SHP77 treated with DMSO at 0.1 percent for 48 hours (cell line): ENCODE data around the gene GPR152.

Experiments used
- DNase-seq: peaks from one replicate; lab custom pipeline; 2025; lab: John Stamatoyannopoulos, UW

The GPR152 gene

DNA sequence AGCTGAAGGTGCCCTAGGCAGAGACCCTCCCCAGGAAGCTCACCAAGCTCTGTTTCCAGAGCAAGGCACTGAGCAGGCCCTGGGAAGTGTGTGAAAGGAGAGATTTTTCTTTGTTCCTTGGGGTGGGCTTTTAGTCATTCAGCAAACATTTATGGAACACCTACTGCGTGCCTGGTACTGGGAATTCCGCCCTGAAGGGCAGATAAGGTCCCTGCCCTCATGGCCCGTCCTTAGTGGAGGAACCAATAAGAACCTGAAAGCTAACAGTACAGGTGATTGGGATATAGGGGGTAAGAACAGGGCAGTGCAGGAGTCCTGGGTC lies 12.6 kb upstream of the GPR152 start:
- DNase-seq = no peak

DNA sequence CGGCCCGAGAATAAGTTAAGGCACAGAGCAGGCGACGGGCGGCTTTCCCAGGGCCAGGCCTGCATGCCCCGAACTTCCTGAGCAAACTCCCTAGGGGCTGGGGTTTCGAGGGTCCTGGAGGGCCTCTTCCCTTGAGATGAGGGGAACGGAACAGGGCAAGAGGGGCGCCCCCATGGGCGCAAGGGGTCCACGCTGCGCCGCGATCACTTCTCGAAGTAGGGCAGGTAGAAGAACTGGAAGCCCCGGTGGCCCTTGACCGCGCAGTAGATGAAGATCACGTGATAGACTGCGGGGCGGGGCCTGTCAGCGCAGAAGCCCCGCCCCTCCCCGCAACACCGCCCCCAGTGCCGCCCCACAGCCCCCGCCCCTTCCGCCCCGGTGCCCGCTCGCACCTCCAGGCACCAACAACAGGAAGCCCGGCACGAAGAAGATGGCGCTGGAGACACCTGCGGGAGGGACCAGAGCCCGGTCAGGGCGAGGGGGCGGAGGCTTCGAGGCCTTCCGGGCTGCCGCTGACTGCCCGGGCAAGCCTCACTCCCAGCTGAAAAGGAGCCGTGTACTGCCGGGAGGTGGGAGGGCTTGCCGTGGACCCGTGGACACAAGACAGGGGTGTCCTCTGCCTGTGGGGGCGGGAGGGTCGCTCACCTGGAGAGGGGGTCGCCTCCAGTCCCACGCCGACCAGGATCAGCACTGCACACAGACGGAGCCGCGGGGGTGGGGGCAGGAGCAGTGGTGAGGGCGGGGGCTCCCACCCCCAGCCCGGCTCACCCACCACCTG lies 12.1 kb upstream of the GPR152 start:
- peak; percentile 69 for DNase-seq

DNA sequence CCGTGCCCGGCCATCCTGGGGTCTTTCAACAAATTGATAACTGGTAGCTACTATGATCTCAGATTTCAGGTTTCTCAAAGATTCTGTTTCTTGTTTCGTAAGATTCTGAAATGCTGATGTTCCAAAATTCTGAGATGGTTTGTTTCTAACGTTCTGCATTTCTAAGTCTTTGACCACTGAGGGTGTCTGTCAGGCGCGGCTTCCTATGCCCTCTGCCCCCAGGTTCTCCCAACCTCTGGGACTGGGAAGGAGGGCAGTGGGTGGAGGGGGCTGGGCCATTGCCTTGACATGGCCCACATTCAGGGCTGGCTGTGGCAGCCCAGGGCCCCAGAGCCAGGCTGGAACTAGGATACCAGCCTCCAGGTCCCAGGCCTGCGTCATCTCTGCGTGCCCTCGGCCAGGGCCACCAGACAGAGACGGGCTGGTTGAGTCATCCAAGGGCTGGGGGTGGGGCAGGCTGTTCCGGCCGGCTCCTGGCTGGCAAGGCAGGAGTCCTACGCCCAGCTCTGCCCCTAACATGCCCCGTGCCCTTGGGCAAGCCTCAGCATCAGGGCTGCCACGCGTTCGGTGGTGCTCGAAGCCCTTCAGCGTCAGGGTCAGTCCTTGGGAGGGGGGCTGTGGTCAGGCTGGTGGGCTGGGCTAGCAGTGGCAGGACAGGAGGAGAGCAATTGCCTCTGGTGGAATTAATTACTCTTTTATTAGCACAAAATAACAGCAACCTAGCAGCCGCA lies 11.3 kb upstream of the GPR152 start:
- DNase-seq = no peak

- no peak for DNase-seq
These were observed 10.7 kb upstream of the GPR152 start for GRCh38 chr11:67463186-67463585.

DNA sequence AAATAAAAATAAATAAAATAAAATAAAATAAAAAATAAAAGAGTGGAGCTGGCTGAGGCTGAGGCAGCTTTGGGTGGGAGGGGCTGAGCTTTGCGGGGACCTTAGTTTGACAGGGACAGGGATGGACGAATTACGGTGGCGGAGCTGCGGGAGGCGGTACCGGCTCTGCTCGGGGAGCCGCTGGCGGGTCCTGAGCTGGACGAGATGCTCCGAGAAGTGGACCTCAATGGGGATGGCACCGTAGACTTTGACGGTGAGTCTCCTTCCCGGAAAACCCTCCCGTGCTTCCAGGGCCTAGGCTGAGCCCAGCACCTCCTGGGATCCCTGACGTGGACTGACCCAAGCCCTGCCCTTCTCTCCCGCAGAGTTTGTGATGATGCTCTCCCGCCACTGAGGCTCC lies 5.7 kb upstream of the GPR152 start:
- no peak for DNase-seq

GRCh38 chr11:67457453-67457852 lies 4.9 kb upstream of the GPR152 start:
- no peak for DNase-seq

DNA sequence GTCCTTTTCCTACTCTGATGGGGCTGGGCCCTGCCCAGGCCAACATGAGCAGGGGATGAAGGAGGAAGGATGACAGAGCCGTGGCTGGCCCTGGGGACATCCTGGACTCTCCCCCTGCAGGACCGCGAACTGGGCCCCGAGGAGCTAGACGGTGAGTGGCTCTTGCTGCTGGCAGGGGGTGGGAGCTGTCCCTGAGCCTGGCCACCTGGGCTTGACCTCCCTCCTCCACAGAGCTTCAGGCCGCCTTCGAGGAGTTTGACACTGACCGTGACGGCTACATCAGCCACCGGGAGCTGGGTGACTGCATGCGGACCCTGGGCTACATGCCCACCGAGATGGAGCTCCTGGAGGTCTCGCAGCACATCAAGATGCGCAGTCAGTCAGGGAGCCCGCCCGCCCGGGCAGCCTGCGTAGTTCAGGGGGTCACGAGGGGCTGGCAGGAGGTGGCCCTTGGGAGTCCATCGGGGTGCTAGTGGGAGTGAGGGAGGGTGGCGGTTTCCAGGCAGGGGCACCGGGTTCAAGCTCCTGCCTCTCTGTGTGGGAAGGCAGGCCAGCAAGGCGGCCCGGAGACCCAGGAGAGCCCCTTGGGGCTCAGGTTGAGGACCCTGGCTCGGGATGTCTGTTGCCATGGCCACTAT lies 3.7 kb upstream of the GPR152 start:
- no peak for DNase-seq

DNA sequence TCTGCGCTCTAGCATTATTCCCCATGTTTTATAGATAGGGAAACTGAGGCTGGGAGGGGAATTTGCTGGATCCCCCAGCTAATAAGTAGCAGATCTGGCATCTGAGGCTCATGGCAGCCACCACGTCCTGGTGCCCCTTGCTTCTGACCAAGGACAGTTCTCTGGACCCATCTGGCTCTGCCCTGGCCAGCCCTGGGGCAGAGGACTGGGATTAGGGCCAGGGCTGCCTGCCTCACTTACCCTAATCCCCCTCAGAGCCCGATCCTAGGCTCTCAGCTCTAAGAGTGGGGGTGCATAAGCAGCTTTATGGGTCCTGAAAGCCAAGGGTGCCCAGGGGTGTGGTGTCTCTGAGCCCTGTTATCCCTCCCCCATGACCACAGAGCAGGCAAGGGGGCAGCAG lies 2.5 kb upstream of the GPR152 start, which contains the start of gene CABP4:
Gene CABP4, plus strand, starts transcription at position 301 of the 400 bp plus-strand sequence. Its CDS starts 70 bp downstream, at position 371.
- no peak for DNase-seq

DNA sequence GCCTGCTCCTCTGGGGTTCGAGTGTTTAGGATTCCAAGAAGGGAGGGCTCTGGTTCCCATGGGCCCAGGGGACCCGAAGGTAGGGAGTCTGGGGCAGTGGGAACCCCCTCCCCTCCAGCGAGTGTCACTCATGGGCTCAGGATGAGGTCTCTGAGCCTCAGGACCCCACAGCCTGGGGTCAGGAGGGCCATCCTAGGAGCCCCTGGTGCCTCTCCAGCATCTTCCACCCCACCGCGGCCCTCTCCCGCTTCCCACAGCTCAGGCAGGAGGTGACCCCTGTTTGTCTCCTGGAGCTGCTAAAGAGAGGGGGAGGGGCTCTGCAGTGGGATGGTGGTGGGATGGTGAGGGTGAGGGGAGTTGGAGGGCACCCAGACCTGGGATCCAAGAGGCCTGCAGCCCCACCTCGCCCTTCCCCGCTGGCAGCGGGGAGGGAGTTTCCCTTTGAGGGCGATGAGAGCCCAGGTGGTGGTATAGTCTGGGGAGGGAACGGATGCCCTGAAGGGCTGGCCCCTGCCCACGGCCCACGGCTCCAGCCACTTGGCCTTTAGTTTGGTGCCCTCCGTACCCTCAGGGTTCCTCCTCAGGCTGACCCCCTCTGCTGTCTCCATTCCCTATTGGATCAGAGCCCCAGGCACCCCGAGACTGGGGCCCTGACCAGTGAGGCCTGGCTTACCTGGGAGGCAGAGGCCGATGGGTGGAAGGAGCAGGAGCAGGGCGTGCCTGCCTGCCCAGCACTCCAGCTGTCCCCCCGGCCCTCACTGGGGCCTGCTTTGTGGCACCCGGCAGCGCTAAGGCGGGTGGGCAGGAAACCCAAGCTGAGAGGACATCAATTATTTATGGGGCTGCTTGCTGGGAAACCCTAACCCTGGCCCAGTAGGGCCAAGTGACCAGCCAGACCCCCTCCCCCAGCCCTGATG lies 1.5 kb upstream of the GPR152 start:
- DNase-seq = no peak

DNA sequence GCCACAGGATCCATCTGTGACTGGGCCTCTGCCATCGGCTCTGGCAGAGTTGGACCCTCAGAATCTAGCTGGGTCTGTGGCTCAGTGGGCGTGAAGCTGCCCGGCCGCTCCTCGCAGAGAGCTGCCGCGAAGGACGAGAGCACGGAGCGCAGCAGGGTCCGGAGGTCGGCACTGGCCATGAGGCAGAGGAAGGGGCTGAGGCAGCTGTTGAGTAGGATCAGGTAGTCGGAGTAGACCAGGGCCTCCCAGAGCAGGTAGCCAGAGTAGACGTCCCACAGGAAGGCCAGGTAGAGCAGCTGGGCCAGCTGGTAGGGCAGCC lies 912 bp downstream of the GPR152 start:
- no peak for DNase-seq

GRCh38 chr11:67450796-67451657 lies 1.5 kb downstream of the GPR152 start:
- DNase-seq = no peak

DNA sequence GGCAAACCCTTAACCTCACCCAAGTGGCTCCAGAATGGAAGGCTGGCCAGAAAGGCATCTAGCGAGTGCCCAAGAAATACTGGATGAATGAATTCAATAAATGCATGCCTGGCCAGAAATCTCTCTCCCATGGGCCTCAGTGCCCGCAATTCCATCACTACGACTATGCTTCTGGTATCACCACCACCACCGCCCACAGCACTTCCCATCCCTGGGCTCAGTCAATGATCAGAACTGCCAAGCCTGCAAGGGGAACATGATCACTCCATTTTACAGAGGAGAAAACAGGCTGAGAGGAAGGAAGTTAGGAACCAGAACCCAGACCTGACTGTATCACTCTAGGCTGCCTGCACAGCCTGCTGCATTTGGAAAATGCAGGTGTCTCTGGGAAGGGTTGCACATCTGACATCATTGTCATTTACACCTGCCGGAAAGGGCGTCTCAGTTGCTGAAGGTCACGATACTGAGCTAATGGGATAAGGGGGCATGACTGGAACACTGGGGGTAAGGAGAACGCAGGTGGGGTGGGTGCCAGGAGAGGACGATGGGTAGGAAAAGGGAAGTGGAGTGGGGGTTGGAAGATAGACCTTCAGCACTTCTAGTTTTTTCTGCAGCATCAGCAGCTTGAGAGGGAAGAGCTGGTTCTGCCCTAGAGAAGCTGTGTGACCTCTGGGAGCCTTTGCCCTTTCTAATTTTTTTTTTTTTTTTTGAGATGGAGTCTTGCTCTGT lies 3.2 kb downstream of the GPR152 start:
- peak; percentile 82 for DNase-seq

- DNase-seq = no peak
These were observed 4.3 kb downstream of the GPR152 start for GRCh38 chr11:67448220-67448609.

GRCh38 chr11:67445515-67445914 lies 7.0 kb downstream of the GPR152 start:
- no peak for DNase-seq

GRCh38 chr11:67442504-67443404 lies 9.8 kb downstream of the GPR152 start:
- DNase-seq = no peak

DNA sequence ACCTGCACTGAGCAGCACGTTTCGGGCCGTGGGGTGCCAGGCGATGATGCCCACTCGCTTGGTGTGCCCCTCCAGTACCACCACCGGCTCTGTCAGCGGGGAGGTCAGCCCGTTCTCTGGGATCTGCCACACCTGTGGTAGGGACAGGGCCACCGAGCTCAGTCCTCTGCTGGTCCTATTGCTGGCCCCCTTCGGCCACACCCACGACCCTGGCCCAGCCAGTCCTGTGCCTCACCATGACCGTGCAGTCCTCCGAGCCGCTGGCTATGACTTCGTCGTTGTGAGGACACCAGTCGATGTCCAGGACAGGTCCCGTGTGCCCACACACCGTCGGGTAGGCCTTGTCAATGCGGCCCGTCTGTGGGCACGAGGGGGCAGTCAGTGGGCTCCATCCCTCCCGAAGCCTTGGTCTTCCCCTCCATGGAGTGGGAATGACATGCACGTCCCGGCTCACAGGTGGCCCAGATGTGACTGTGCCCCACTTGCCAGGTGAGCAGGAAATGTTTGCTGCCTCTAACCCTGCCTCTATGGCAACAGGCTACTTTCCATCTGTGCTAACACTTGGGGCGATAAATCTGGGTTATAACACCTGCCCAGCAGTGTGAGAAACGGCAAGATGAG lies 10.7 kb downstream of the GPR152 start:
- DNase-seq = no peak

GRCh38 chr11:67441098-67441563 lies 11.4 kb downstream of the GPR152 start:
- DNase-seq = no peak

GRCh38 chr11:67440229-67441097 lies 12.1 kb downstream of the GPR152 start:
- DNase-seq = no peak
